Measurements from ENCODE around the gene BCL7C. TPM values are rescaled to one million over a fixed set of nuclear protein-coding genes. Genes with fewer than 3 reads are reported as not detected.
A peak's percentile ranks its signal among the peaks of the same experiment; 100 is the strongest.

Gene BCL7C
- total and polyA plus RNA-seq, 2 of the 13 experiments (the other 11 are each of a cell fraction or from before 2014, with no cell fraction given): 17.7 to 33.8 TPM

DNA sequence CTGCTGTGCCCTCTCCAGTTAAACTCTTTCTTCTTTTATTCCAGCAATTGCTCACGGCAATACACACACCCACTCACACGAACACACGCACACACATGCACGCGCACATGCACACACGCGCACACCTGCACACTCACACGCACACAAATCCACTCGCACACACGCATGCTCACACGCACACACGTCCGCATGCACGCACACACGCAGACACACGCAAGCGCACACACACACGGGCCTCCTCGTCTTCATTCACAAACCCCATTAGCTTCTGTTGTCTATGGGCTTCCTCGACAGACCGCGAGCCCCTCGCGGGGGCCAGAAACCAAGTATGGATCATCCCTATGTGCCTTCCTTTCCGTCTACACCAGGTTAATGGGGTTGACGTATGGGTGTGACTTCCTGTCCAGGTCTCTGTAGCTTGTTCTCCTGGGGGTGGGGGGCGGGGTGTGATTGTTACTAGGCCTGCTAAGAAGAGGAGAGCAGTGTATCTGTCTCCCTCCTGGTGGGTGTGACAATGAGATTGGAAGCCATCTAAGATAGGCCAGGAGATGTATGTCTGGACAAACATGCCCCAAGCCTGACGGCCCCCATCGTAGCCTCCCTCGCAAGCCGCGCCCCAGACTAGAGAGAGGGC, 1.9 kb upstream of the BCL7C start (continued):
- TF ChIP-seq ETV5 (CRISPR knock-in tag; IDR thresholded peaks at IDR 0.05; ENCODE audit: borderline replicate concordance): no peak
- no peak for TF ChIP-seq ATF6 (CRISPR knock-in tag; conservative IDR thresholded peaks at IDR 0.05)
- no peak for TF ChIP-seq NFE2L1 (CRISPR knock-in tag; IDR thresholded peaks at IDR 0.05; ENCODE audit: borderline replicate concordance)
- TF ChIP-seq KDM5B (CRISPR knock-in tag; IDR thresholded peaks at IDR 0.05; ENCODE audit: borderline replicate concordance): 0 out of 2 replicates have a peak, but pooled peaks have one; percentile 8
- no peak for TF ChIP-seq ZNF20 (CRISPR knock-in tag; IDR thresholded peaks at IDR 0.05)
- TF ChIP-seq GLI4 (CRISPR knock-in tag; IDR thresholded peaks at IDR 0.05; ENCODE audit: borderline replicate concordance): no peak
- no peak for TF ChIP-seq RFXAP (CRISPR knock-in tag; IDR thresholded peaks at IDR 0.05; ENCODE audit: borderline replicate concordance)
- TF ChIP-seq, protein P1, sequence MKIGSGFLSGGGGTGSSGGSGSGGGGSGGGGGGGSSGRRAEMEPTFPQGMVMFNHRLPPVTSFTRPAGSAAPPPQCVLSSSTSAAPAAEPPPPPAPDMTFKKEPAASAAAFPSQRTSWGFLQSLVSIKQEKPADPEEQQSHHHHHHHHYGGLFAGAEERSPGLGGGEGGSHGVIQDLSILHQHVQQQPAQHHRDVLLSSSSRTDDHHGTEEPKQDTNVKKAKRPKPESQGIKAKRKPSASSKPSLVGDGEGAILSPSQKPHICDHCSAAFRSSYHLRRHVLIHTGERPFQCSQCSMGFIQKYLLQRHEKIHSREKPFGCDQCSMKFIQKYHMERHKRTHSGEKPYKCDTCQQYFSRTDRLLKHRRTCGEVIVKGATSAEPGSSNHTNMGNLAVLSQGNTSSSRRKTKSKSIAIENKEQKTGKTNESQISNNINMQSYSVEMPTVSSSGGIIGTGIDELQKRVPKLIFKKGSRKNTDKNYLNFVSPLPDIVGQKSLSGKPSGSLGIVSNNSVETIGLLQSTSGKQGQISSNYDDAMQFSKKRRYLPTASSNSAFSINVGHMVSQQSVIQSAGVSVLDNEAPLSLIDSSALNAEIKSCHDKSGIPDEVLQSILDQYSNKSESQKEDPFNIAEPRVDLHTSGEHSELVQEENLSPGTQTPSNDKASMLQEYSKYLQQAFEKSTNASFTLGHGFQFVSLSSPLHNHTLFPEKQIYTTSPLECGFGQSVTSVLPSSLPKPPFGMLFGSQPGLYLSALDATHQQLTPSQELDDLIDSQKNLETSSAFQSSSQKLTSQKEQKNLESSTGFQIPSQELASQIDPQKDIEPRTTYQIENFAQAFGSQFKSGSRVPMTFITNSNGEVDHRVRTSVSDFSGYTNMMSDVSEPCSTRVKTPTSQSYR (CRISPR knock-in tag; IDR thresholded peaks at IDR 0.05; ENCODE audit: borderline replicate concordance): 0 out of 2 replicates have a peak, but pooled peaks have one; percentile 60
- TF ChIP-seq SOX5 (CRISPR knock-in tag; IDR thresholded peaks at IDR 0.05; ENCODE audit: borderline replicate concordance): no peak
- TF ChIP-seq PCBP1 (IDR thresholded peaks at IDR 0.05; ENCODE audit: borderline replicate concordance, low read depth, low read length): no peak
- TF ChIP-seq, protein P2, sequence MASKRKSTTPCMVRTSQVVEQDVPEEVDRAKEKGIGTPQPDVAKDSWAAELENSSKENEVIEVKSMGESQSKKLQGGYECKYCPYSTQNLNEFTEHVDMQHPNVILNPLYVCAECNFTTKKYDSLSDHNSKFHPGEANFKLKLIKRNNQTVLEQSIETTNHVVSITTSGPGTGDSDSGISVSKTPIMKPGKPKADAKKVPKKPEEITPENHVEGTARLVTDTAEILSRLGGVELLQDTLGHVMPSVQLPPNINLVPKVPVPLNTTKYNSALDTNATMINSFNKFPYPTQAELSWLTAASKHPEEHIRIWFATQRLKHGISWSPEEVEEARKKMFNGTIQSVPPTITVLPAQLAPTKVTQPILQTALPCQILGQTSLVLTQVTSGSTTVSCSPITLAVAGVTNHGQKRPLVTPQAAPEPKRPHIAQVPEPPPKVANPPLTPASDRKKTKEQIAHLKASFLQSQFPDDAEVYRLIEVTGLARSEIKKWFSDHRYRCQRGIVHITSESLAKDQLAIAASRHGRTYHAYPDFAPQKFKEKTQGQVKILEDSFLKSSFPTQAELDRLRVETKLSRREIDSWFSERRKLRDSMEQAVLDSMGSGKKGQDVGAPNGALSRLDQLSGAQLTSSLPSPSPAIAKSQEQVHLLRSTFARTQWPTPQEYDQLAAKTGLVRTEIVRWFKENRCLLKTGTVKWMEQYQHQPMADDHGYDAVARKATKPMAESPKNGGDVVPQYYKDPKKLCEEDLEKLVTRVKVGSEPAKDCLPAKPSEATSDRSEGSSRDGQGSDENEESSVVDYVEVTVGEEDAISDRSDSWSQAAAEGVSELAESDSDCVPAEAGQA (IDR thresholded peaks at IDR 0.05; ENCODE audit: low read depth): no peak
- TF ChIP-seq, protein P2 (CRISPR knock-in tag; IDR thresholded peaks at IDR 0.05; ENCODE audit: borderline replicate concordance): no peak
- TF ChIP-seq NR3C1 (CRISPR knock-in tag; IDR thresholded peaks at IDR 0.05): no peak
- TF ChIP-seq RBM22 (optimal IDR thresholded peaks at IDR 0.05; ENCODE audit: low read length): no peak
- TF ChIP-seq, protein P3, sequence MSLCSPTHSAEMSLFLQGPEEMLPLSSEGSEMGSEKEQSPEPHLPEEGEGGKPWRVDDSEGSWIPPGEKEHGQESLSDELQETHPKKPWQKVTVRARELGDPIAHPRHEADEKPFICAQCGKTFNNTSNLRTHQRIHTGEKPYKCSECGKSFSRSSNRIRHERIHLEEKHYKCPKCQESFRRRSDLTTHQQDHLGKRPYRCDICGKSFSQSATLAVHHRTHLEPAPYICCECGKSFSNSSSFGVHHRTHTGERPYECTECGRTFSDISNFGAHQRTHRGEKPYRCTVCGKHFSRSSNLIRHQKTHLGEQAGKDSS (CRISPR knock-in tag; IDR thresholded peaks at IDR 0.05; ENCODE audit: borderline replicate concordance, low read depth): peak; percentile 80

Measured in HepG2 (cell line).